OCI-LY1 (cell line): Measurements from ENCODE around the gene GID8.

ENCODE experiments used
- H2AFZ ChIP-seq: fragments of 200-600 bp; sonication (generic), shearing (Covaris generic); 2 replicates; pipeline ENCODE4 v1.6.0; 2014; ENCODE audit warnings: antibody characterized with exemption, mild to moderate bottlenecking, low read length
- H3F3A ChIP-seq: fragments of 200-600 bp; sonication (generic), shearing (Covaris generic); 2 replicates; pipeline ENCODE4 v1.6.0; 2014; ENCODE audit warnings: mild to moderate bottlenecking, antibody characterized with exemption, low read length, moderate library complexity; ENCODE audit not compliant: insufficient read depth
- H3K27ac ChIP-seq: fragments of 200-600 bp; sonication (generic); 2 replicates; pipeline ENCODE4 v1.5.1; 2014; ENCODE audit warnings: low read length, mixed run types, mild to moderate bottlenecking, low read depth; ENCODE audit not compliant: poor library complexity, severe bottlenecking
- H3K27me3 ChIP-seq: fragments of 200-600 bp; sonication (generic); 2 replicates; pipeline ENCODE4 v1.6.0; 2014; ENCODE audit warnings: antibody characterized with exemption, mild to moderate bottlenecking, low read length, moderate library complexity; ENCODE audit not compliant: insufficient read depth
- H3K36me3 ChIP-seq: fragments of 200-600 bp; sonication (generic); 2 replicates; pipeline ENCODE4 v1.6.1; 2014; ENCODE audit warnings: mild to moderate bottlenecking, antibody characterized with exemption, low read length, moderate library complexity, mixed read lengths; ENCODE audit not compliant: insufficient read depth
- H3K4me1 ChIP-seq: fragments of 200-600 bp; sonication (generic); 2 replicates; pipeline ENCODE4 v1.5.1; 2014; ENCODE audit warnings: mild to moderate bottlenecking, low read length, moderate library complexity; ENCODE audit not compliant: insufficient read depth, severe bottlenecking
- H3K4me2 ChIP-seq: fragments of 200-600 bp; sonication (generic), shearing (Covaris generic); 2 replicates; pipeline ENCODE4 v1.6.1; 2014; ENCODE audit warnings: low read length
- H3K4me3 ChIP-seq: fragments of 200-600 bp; sonication (generic); 2 replicates; pipeline ENCODE4 v1.5.1; 2014; ENCODE audit warnings: low read length, low read depth, mild to moderate bottlenecking, mixed read lengths; ENCODE audit not compliant: poor library complexity, severe bottlenecking
- H3K79me2 ChIP-seq: fragments of 200-600 bp; shearing (Covaris generic); 2 replicates; pipeline ENCODE4 v1.6.1; 2016; ENCODE audit warnings: mixed run types, low read length, mixed read lengths; ENCODE audit not compliant: insufficient read depth
- H3K9ac ChIP-seq: fragments of 200-600 bp; sonication (generic), shearing (Covaris generic); 2 replicates; pipeline ENCODE4 v1.6.1; 2014; ENCODE audit warnings: mild to moderate bottlenecking, low read length, mixed read lengths
- H3K9me2 ChIP-seq: fragments of 200-600 bp; sonication (generic), shearing (Covaris generic); 2 replicates; pipeline ENCODE4 v1.6.1; 2014; ENCODE audit warnings: low read depth, mild to moderate bottlenecking, low read length, mixed read lengths
- H3K9me3 ChIP-seq: fragments of 200-600 bp; shearing (Covaris generic); 2 replicates; pipeline ENCODE4 v1.6.1; 2014; ENCODE audit warnings: low read length, mixed read lengths
- H4K20me1 ChIP-seq: fragments of 200-600 bp; sonication (generic), shearing (Covaris generic); 2 replicates; pipeline ENCODE4 v1.6.0; 2016; ENCODE audit warnings: mild to moderate bottlenecking, low read length; ENCODE audit not compliant: insufficient read depth
- EZH2 ChIP-seq: fragments of 200-600 bp; sonication (generic), shearing (Covaris generic); IDR thresholded peaks from 2 replicates; pipeline ENCODE4 v1.8.0; 2017; ENCODE audit warnings: borderline replicate concordance, mixed run types, mild to moderate bottlenecking, antibody characterized with exemption, low read length, moderate library complexity, mixed read lengths
- TF ChIP-seq, protein P1 (sequence below): fragments of 200-600 bp; sonication (generic), shearing (Covaris generic); IDR thresholded peaks from 2 replicates; pipeline ENCODE4 v1.5.1; 2017; ENCODE audit warnings: mild to moderate bottlenecking, antibody characterized with exemption, low read length, moderate library complexity, mixed read lengths

Gene GID8

DNA sequence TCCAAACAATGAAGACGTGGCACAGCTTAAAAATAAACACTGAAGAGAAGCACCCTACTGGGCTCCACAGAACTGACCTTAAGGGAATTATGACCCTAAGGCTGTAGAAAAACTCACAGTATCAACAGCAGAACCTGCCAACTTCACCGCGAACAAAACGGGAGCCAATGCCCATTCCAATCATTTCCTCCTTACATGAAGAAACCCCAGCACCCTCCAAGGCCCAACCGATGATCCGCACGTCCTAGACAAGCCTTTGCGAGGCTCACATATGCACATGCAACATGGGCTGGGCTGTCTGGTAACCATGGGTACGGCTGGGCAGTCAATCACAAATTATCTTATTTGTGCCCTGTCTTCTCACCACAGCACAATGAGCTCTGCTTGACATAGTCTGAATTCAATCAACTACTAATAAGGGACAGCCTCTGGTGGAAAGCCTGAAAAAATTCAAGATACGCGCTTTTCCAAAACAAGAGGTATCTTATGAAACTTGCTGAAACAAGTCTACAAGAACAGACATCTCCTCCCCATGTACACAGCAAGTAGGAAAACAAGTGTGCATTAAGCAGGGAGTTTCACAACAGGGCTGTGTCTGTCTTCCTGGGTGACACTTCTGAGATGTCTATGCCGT is 13.4 kb upstream of the GID8 start:
- Histone ChIP-seq H3K9me3 (no peaks in the 10 kb centered on the region), H3K79me2 (peaks cover 60% of the 10 kb centered on the region), H3K4me3 (peak overlapping the region; percentile 97), H3K4me1 (peaks cover 73% of the 10 kb centered on the region), H4K20me1 (no peaks in the 10 kb centered on the region), H3K36me3 (peaks cover 5% of the 10 kb centered on the region; the same call in 1 of the 2 replicates), H3K9ac (peak overlapping the region; percentile 98; the same call in 1 of the 2 replicates), H3K4me2 (peak overlapping the region; percentile 97), H3F3A (no peaks in the 10 kb centered on the region), H2AFZ (no peak overlapping the region), H3K27me3 (no peaks in the 10 kb centered on the region), H3K9me2 (no peaks in the 10 kb centered on the region), H3K27ac (no peak overlapping the region)
- TF ChIP-seq, protein P1, sequence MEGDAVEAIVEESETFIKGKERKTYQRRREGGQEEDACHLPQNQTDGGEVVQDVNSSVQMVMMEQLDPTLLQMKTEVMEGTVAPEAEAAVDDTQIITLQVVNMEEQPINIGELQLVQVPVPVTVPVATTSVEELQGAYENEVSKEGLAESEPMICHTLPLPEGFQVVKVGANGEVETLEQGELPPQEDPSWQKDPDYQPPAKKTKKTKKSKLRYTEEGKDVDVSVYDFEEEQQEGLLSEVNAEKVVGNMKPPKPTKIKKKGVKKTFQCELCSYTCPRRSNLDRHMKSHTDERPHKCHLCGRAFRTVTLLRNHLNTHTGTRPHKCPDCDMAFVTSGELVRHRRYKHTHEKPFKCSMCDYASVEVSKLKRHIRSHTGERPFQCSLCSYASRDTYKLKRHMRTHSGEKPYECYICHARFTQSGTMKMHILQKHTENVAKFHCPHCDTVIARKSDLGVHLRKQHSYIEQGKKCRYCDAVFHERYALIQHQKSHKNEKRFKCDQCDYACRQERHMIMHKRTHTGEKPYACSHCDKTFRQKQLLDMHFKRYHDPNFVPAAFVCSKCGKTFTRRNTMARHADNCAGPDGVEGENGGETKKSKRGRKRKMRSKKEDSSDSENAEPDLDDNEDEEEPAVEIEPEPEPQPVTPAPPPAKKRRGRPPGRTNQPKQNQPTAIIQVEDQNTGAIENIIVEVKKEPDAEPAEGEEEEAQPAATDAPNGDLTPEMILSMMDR = no peak
- no peak for TF ChIP-seq EZH2

DNA sequence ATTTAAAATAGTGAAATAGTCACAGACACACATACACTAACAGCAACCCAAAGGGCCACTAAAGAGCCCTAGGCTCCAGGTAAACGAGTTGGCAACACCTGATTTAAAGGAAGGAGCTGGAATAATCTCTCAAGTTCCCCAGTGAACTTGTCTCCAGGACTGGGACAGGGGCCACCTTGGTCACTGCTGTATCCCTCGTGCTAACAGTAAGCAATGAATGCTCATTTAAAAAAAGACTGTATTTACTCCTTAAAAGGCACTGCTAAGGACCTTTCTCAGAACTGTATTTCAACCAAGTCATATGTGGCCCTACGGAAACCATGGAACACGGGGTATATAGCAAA is 12.9 kb upstream of the GID8 start:
- Histone ChIP-seq H3K9me2 (no peaks in the 10 kb centered on the region), H3K9ac (peak overlapping the region; percentile 98), H3K36me3 (peaks cover 5% of the 10 kb centered on the region; the same call in 1 of the 2 replicates), H3K79me2 (peaks cover 57% of the 10 kb centered on the region), H3K9me3 (no peaks in the 10 kb centered on the region), H2AFZ (no peak overlapping the region), H3K4me3 (peak overlapping the region; percentile 97), H3K27ac (no peak overlapping the region), H3F3A (no peaks in the 10 kb centered on the region), H3K27me3 (no peaks in the 10 kb centered on the region), H3K4me1 (peaks cover 73% of the 10 kb centered on the region), H4K20me1 (no peaks in the 10 kb centered on the region), H3K4me2 (peak overlapping the region; percentile 97)
- TF ChIP-seq, protein P1 = no peak
- TF ChIP-seq EZH2 = no peak

DNA sequence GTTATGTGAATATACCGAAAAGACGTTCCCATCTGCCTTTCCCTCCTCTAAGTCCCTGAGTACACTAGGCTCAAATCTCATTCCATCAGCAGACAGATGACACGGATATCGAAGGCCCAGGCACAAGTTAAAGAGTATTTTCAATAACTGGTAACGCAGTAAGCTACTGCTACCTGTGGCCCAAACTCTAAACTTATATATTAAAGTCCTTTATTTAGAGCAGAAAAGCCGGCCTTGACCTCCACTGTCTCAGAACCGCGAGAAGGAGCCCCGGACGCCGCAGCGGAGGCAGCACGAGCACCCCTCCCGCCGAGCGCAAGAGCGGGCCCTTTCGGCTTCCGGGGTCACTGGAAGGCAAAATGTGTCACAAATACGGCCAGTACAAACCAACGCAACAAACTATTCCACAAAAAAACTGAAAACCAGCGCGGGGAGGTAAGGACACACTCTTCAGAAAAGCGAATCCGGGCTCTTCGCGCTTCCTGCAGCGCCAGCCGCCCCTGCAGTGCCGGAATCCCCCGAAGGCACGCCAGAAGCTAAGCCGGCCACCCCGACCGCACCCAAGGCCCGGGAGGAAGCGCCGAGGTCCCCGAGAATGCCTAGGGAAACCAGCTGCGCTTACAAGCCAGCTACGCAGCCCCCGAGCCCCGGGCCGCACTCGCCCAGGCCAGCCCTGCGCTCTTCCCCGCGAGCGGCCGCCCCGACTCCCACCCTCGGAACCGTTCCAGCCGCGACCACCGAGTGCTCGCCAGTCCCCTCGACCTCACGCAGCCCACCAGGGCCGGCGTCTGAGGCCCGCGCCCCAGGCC is 12.3 kb upstream of the GID8 start:
- H3K27me3 ChIP-seq = no peaks in the 10 kb centered on the region
- H3K4me3 ChIP-seq = peak overlapping the region; percentile 97
- H3K27ac ChIP-seq = peak overlapping the region; percentile 55
- H3F3A ChIP-seq = no peaks in the 10 kb centered on the region
- H3K9me2 ChIP-seq = no peaks in the 10 kb centered on the region
- peak overlapping the region; percentile 98 for H3K9ac ChIP-seq
- peaks cover 57% of the 10 kb centered on the region for H3K79me2 ChIP-seq
- no peaks in the 10 kb centered on the region for H4K20me1 ChIP-seq
- TF ChIP-seq EZH2 = no peak
- TF ChIP-seq, protein P1 = no peak
- H3K9me3 ChIP-seq = no peaks in the 10 kb centered on the region
- peaks cover 7% of the 10 kb centered on the region for H3K36me3 ChIP-seq
- H2AFZ ChIP-seq = no peak overlapping the region
- H3K4me2 ChIP-seq = peak overlapping the region; percentile 97
- H3K4me1 ChIP-seq = peaks cover 73% of the 10 kb centered on the region
